A549 (cell line): Measurements from ENCODE around the gene CDC73.

Experiments
- CTCF ChIP-seq: fragments of >200 bp; sonication (Bioruptor Twin); formaldehyde crosslinking; IDR thresholded peaks from 3 replicates; pipeline ENCODE4 v1.5.1; 2016
- ESRRA ChIP-seq: fragments of 150-350 bp; IDR thresholded peaks from 2 replicates; pipeline ENCODE4 v1.6.1; 2014; ENCODE audit warnings: mild to moderate bottlenecking, low read length, borderline replicate concordance
- FOSB ChIP-seq: fragments of 250-450 bp; sonication (Bioruptor Pico); IDR thresholded peaks from 2 replicates; pipeline ENCODE4 v1.5.0; 2020; ENCODE audit warnings: mild to moderate bottlenecking, moderate library complexity
- FOSL2 ChIP-seq, 2 experiments: fragments of 450-650 bp in 1 of 2; fragments of >200 bp in 1 of 2; sonication (Bioruptor Twin) in 1 of 2; formaldehyde crosslinking; IDR thresholded peaks; 2 replicates each; pipeline versions ENCODE4 v1.5.0 to v1.6.1; 2016 to 2020; ENCODE audit warnings: mild to moderate bottlenecking in 1 of 2, moderate library complexity in 1 of 2
- HMGXB4 ChIP-seq: fragments of 250-450 bp; sonication (Bioruptor Pico); IDR thresholded peaks from 2 replicates; pipeline ENCODE4 v1.5.0; 2021; ENCODE audit warnings: mild to moderate bottlenecking, moderate library complexity, borderline replicate concordance
- MAZ ChIP-seq: fragments of 150-350 bp; IDR thresholded peaks from 2 replicates; pipeline ENCODE4 v1.6.1; 2014; ENCODE audit warnings: antibody characterized with exemption, low read depth, low read length, borderline replicate concordance
- MYC ChIP-seq: IDR thresholded peaks from 2 replicates; pipeline ENCODE4 v1.6.1; 2012; ENCODE audit warnings: mild to moderate bottlenecking, inconsistent platforms, low read length, improper control_type of control experiment, borderline replicate concordance
- POLR2A ChIP-seq: IDR thresholded peaks from 2 replicates; pipeline ENCODE4 v1.6.1; 2012; ENCODE audit warnings: mild to moderate bottlenecking, low read length
- RCOR1 ChIP-seq: fragments of 150-350 bp; IDR thresholded peaks from 2 replicates; pipeline ENCODE4 v1.6.1; 2014; ENCODE audit warnings: antibody characterized with exemption, low read length, low read depth
- TP53 ChIP-seq: fragments of 250-450 bp; sonication (Bioruptor Pico); IDR thresholded peaks from 2 replicates; pipeline ENCODE4 v1.5.0; 2021; ENCODE audit warnings: mild to moderate bottlenecking, moderate library complexity

- no peak for TF ChIP-seq MAZ
- no peak for TF ChIP-seq RCOR1
- TF ChIP-seq CTCF, result no peak
- no peak for TF ChIP-seq ESRRA
- TF ChIP-seq POLR2A, result no peak
- no peak for TF ChIP-seq HMGXB4 (CRISPR knock-in tag)
- no peak for TF ChIP-seq MYC
- TF ChIP-seq TP53 (CRISPR knock-in tag), result no peak
- TF ChIP-seq FOSL2 (IDR thresholded peaks at IDR 0.05), result no peak
- peak; percentile 27; the same call in 1 of the 2 replicates for TF ChIP-seq FOSL2 (CRISPR knock-in tag; IDR thresholded peaks at IDR 0.05)
- TF ChIP-seq FOSB, result no peak
Observed at GRCh38 chr1:193105821-193106177, 16.0 kb upstream of the CDC73 start.
